Thyroid gland (tissue), 4 donors: Measurements from ENCODE around the gene TP73. TPM values are rescaled to one million over a fixed set of nuclear protein-coding genes. Genes with fewer than 3 reads are reported as not detected.

Experiments
- DNase-seq, 2 donors: peaks; one replicate each; pipeline ENCODE4 v3.0.0-alpha.2; 2019
- H3K27ac ChIP-seq, 3 donors: fragments of 200-600 bp; sonication (generic); 1 replicate in 2 of 3; 2 replicates in 1 of 3; pipeline ENCODE4 v1.5.1; 2016 to 2019; ENCODE audit warnings: mild to moderate bottlenecking in 1 of 3, moderate library complexity in 1 of 3
- H3K27me3 ChIP-seq: fragments of 200-600 bp; sonication (generic); one replicate; pipeline ENCODE4 v1.5.1; 2019
- H3K36me3 ChIP-seq, 2 donors: fragments of 200-600 bp; sonication (generic); one replicate each; pipeline ENCODE4 v1.5.1; 2016 to 2019
- H3K4me1 ChIP-seq, 2 donors: fragments of 200-600 bp; sonication (generic); one replicate each; pipeline ENCODE4 v1.5.1; 2017 to 2019
- H3K4me3 ChIP-seq, 3 donors: fragments of 200-600 bp; sonication (generic); replicated peaks in 1 of 3; 1 replicate in 2 of 3; 2 replicates in 1 of 3; pipeline ENCODE4 v1.5.1; 2016; ENCODE audit warnings: mild to moderate bottlenecking in 1 of 3
- H3K9me3 ChIP-seq: fragments of 200-600 bp; sonication (generic); one replicate; pipeline ENCODE4 v1.5.1; 2017
- POLR2A ChIP-seq, 2 donors: fragments of 450-650 bp; IDR thresholded peaks; one replicate each; pipeline ENCODE4 v1.6.1; 2017; ENCODE audit warnings: antibody characterized with exemption in 2 of 2, mild to moderate bottlenecking in 2 of 2, moderate library complexity in 1 of 2
- whole genome bisulfite sequencing, 2 donors: methylation state at CpG; one replicate each; pipeline ENCODE4 v1.1.5; 2017; 5-methylcytosine and 5-hydroxymethylcytosine counted together
- intact Hi-C: fragments of 100-400 bp; cut with DNase I; formaldehyde crosslinking; loops from one replicate; pipeline ENCODE4 v1.15.1; 2023
- total RNA-seq, 4 donors: library from RNA; depleted of rRNA; stranded (reverse); fragments of >200 nt; gene quantifications; one replicate each; pipeline ENCODE4 v1.2.3, GENCODE V29; 2016
- TF ChIP-seq, protein P1 (sequence below), 6 experiments: fragments of 200-600 bp in 3 of 6; fragments of 450-650 bp in 3 of 6; sonication (generic) in 3 of 6; IDR thresholded peaks; one replicate each; pipeline ENCODE4 v1.5.1; 2016 to 2019; ENCODE audit warnings: antibody characterized with exemption in 6 of 6, mild to moderate bottlenecking in 2 of 6, inconsistent platforms in 1 of 6, moderate library complexity in 1 of 6

The TP73 gene
- total RNA-seq, 4 donors from 2014 or later = 0.33 to 0.49 TPM; not detected in 2

DNA sequence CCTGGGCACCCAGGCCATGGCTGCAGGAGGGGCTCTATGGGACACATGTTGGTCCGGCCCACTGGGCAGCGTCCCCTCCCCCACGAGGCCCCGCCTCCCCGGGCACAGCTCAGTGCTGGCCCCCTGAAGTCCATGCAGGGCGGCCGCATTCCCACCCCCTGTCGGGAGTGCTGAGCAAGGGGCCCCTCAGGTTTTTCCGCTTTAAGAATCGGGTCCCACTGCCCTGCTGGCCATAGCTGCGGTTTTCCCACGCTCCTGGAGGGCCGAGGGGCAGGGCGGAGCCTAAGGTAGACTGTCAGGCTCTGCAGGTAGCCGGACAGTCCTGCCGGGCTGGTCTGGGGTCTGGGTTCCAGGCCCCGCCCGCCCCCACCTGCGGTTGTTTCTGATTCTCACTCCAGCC is 56.5 kb downstream of the TP73 start:
- no peak overlapping the region for H3K4me3 ChIP-seq
- WGBS, 2 donors = 24 to 40% methylated on average over 4 to 7 of the region's 19 CpGs
- TF ChIP-seq POLR2A (IDR thresholded peaks at IDR 0.05) = no peak
- TF ChIP-seq, protein P1, sequence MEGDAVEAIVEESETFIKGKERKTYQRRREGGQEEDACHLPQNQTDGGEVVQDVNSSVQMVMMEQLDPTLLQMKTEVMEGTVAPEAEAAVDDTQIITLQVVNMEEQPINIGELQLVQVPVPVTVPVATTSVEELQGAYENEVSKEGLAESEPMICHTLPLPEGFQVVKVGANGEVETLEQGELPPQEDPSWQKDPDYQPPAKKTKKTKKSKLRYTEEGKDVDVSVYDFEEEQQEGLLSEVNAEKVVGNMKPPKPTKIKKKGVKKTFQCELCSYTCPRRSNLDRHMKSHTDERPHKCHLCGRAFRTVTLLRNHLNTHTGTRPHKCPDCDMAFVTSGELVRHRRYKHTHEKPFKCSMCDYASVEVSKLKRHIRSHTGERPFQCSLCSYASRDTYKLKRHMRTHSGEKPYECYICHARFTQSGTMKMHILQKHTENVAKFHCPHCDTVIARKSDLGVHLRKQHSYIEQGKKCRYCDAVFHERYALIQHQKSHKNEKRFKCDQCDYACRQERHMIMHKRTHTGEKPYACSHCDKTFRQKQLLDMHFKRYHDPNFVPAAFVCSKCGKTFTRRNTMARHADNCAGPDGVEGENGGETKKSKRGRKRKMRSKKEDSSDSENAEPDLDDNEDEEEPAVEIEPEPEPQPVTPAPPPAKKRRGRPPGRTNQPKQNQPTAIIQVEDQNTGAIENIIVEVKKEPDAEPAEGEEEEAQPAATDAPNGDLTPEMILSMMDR (IDR thresholded peaks at IDR 0.05) = no peak
- intact Hi-C loops = no loop called here
- H3K4me1 ChIP-seq = peaks cover 0 to 6% of the 10 kb centered on the region in 2 donors
- H3K27me3 ChIP-seq = no peaks in the 10 kb centered on the region
- DNase-seq = no peak
- H3K27ac ChIP-seq = no peak overlapping the region
- no peaks in the 10 kb centered on the region for H3K36me3 ChIP-seq
- no peaks in the 10 kb centered on the region for H3K9me3 ChIP-seq

DNA sequence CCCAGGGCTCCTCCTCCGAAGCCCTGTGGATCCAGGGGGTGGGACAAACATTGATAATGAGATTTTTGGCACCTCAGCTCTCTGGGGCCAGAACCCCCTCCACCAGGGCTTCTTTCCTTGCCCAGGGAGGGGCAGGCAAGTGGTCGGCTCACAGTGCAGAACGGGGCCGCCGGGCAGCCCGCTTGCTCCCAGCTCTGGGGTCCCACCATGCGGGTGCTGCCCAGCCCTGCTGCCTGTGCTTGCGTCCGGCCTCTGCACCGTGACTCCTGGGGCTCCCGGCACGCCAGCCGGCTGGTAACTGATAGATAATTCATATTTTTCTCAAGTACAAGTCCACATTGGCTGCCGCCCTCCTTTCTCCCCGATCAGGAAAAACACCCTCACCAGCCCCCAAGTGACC is 57.9 kb downstream of the TP73 start:
- no peaks in the 10 kb centered on the region for H3K9me3 ChIP-seq
- intact Hi-C loops = no loop called here
- H3K4me1 ChIP-seq = peaks cover 0 to 6% of the 10 kb centered on the region in 2 donors
- no peak overlapping the region for H3K27ac ChIP-seq
- no peak for DNase-seq
- H3K27me3 ChIP-seq = no peaks in the 10 kb centered on the region
- 90 to 95% methylated on average over 11 to 12 of the region's 15 CpGs for WGBS, 2 donors
- TF ChIP-seq, protein P1 (IDR thresholded peaks at IDR 0.05) = no peak
- no peak for TF ChIP-seq POLR2A (IDR thresholded peaks at IDR 0.05)
- H3K36me3 ChIP-seq = no peaks in the 10 kb centered on the region
- H3K4me3 ChIP-seq = no peak overlapping the region

GRCh38 chr1:3711381-3711779 is 59.1 kb downstream of the TP73 start:
- Histone ChIP-seq H3K4me3 (no peak overlapping the region), H3K4me1 (peaks cover 0 to 6% of the 10 kb centered on the region in 2 donors), H3K27me3 (no peaks in the 10 kb centered on the region), H3K36me3 (no peaks in the 10 kb centered on the region), H3K27ac (no peak overlapping the region), H3K9me3 (no peaks in the 10 kb centered on the region)
- TF ChIP-seq, protein P1 (IDR thresholded peaks at IDR 0.05) = no peak
- no peak for TF ChIP-seq POLR2A (IDR thresholded peaks at IDR 0.05)
- intact Hi-C loops = no loop called here
- 76 to 87% methylated on average over 8 to 11 of the region's 11 CpGs for WGBS, 2 donors
- no peak for DNase-seq

DNA sequence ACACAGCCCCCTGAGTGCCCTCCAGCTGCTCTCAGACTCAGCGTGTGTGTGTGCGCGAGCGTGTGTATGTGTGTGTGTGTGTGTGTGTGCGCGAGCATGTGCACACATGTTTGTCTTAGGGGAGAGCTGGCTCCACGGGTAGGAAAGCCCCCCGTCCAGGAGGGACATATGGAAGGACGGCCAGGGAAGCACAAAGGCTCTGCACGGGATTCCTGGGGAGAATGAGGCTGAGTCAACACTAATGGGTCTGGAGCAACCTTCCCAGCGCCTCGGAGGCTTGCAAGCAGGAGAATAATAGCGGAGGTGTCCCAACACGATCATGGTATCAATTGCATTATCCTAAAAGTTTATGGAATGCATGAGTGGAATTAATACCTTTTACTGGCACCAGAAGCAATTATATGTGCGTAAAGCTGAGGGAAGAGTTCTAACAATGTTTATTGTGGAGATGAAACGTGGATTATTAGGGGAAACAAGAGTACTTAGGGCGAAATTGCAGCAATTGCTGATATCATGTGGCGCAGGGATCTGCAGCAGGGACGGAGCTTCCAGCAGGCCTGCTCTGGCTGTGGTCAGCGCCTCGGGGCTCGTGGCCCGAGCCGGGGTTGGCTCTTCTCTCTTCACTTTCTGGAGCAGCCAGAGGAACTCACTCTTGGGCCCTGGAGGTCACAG is 59.6 kb downstream of the TP73 start:
- Histone ChIP-seq H3K27ac (no peak overlapping the region), H3K36me3 (no peaks in the 10 kb centered on the region), H3K4me3 (no peak overlapping the region), H3K27me3 (no peaks in the 10 kb centered on the region), H3K9me3 (no peaks in the 10 kb centered on the region), H3K4me1 (peaks cover 0 to 6% of the 10 kb centered on the region in 2 donors)
- no peak for TF ChIP-seq POLR2A (IDR thresholded peaks at IDR 0.05)
- TF ChIP-seq, protein P1 (IDR thresholded peaks at IDR 0.05) = no peak
- intact Hi-C loops = no loop called here
- 71 to 90% methylated on average over 14 to 24 of the region's 24 CpGs for WGBS, 2 donors
- DNase-seq = no peak
